Left cardiac atrium (tissue), 4 donors: Measurements from ENCODE around the gene ACP5. TPM values are rescaled to one million over a fixed set of nuclear protein-coding genes. Genes with fewer than 3 reads are reported as not detected.
"Not testable (repeated sequence)": the region's sequence is repeated elsewhere in the genome, so short reads cannot be mapped to it uniquely, and the experiment has no call there.

Experiments
- ATAC-seq, 2 donors: fragments of 200-7000 bp; cut with Tn5 transposase; one replicate each; pipeline ENCODE4 v1.9.1; 2020; ENCODE audit warnings: mild to moderate bottlenecking in 2 of 2, moderate library complexity in 2 of 2
- DNase-seq: peaks from one replicate; pipeline ENCODE4 v3.0.0-alpha.2; 2020
- intact Hi-C, 2 donors: fragments of 100-400 bp; cut with DNase I; formaldehyde crosslinking; loops; one replicate each; pipeline versions ENCODE4 v1.14.1 to v1.15.1; 2022 to 2023
- long read RNA-seq: library from polyadenylated mRNA; unstranded; transcript quantifications from one replicate; pipeline ENCODE4 v2.0.0, GENCODE V29; 2021
- total RNA-seq, 2 donors: library from RNA; stranded (reverse); fragmentation: NEBNext Ultra II Directional; extraction: Animal tissue kit (Norgen Biotek cat#: 25700); gene quantifications; one replicate each; pipeline ENCODE4 v1.2.1, GENCODE V29; 2021
- donor health status: DM: no; HTN: yes; CAD: no.
- donor health status: DM: no; HTN: yes; CAD: no; lungs with severe emphysema.
- donor health status: DM: yes; HTN: yes; CAD: no.
- donor health status: Dilated cardiomyopathy.

The ACP5 gene
- total RNA-seq = 1 to 10 TPM; 4.5 to 5.4 TPM
- long read RNA-seq, partial matches to known transcripts = 0 of 1 reads
- long read RNA-seq, other reads (novel, unspliced or antisense) = 0 of 1 reads

GRCh38 chr19:11577451-11578257 lies at the start of gene ACP5:
TSS of gene ACP5 (minus strand) at chr19:11577645. CDS start at chr19:11577317, 328 bp downstream.
- intact Hi-C loops = no loop called here
- no peak for DNase-seq
- peak in 1 of 2 donors; percentile 32 for ATAC-seq

GRCh38 chr19:11626252-11626651 lies 48.8 kb upstream of the ACP5 start:
- intact Hi-C loops = no loop called here
- ATAC-seq = no peak
- DNase-seq = no peak

GRCh38 chr19:11624069-11624463 lies 46.6 kb upstream of the ACP5 start:
- no peak for DNase-seq
- intact Hi-C loops = no loop called here
- ATAC-seq = peak in 1 of 2 donors; percentile 82

GRCh38 chr19:11622401-11622800 lies 45.0 kb upstream of the ACP5 start:
- DNase-seq, ATAC-seq, intact Hi-C loops: not testable (repeated sequence)

GRCh38 chr19:11620553-11620952 lies 43.1 kb upstream of the ACP5 start:
- ATAC-seq (no peak), DNase-seq (no peak)
- intact Hi-C loops = no loop called here

GRCh38 chr19:11617180-11618062 lies 40.0 kb upstream of the ACP5 start:
- intact Hi-C loops = no loop called here
- DNase-seq (no peak), ATAC-seq (no peak)

- DNase-seq (no peak), ATAC-seq (no peak)
- intact Hi-C loops = no loop called here
Measured at GRCh38 chr19:11612816-11613511, 35.5 kb upstream of the ACP5 start.

- intact Hi-C loops = no loop called here
- DNase-seq = no peak
- ATAC-seq = no peak
Measured at GRCh38 chr19:11611730-11612129, 34.3 kb upstream of the ACP5 start.

- ATAC-seq (no peak), DNase-seq (no peak)
- intact Hi-C loops = no loop called here
Measured at GRCh38 chr19:11606484-11606883, 29.0 kb upstream of the ACP5 start.

GRCh38 chr19:11599704-11600103 lies 22.3 kb upstream of the ACP5 start:
- ATAC-seq, DNase-seq, intact Hi-C loops: not testable (repeated sequence)

- no peak for ATAC-seq
- DNase-seq = no peak
- intact Hi-C loops = no loop called here
Measured at GRCh38 chr19:11598746-11599145, 21.3 kb upstream of the ACP5 start.

- ATAC-seq (no peak), DNase-seq (no peak)
- intact Hi-C loops = no loop called here
Measured at GRCh38 chr19:11598103-11598483, 20.6 kb upstream of the ACP5 start.

GRCh38 chr19:11597202-11598102 lies 20.0 kb upstream of the ACP5 start, which contains the start of gene ZNF627:
TSS of gene ZNF627 (plus strand) at chr19:11597483. CDS start at chr19:11597628, 145 bp downstream.
- DNase-seq (peak; percentile 100), ATAC-seq (peak; percentile 100)
- intact Hi-C loops = no loop called here

- ATAC-seq (no peak), DNase-seq (no peak)
- intact Hi-C loops = no loop called here
Measured at GRCh38 chr19:11596156-11596555, 18.7 kb upstream of the ACP5 start.

GRCh38 chr19:11594084-11594483 lies 16.6 kb upstream of the ACP5 start:
- DNase-seq = no peak
- intact Hi-C loops = no loop called here
- no peak for ATAC-seq

- DNase-seq (no peak), ATAC-seq (peak; percentile 9 to 23)
- intact Hi-C loops = loop anchor here in 1 of 2 donors (1.0 kb wide), 1 partner anchor 92 kb away; no protein-coding TSS in a partner anchor
Measured at GRCh38 chr19:11587975-11588631, 10.7 kb upstream of the ACP5 start.

GRCh38 chr19:11587302-11587974 lies 10.0 kb upstream of the ACP5 start:
- peak; percentile 88 to 89 for ATAC-seq
- peak; percentile 79 for DNase-seq
- intact Hi-C loops = loop anchor here in 1 of 2 donors (1.0 kb wide), 1 partner anchor 91 kb away; no protein-coding TSS in a partner anchor
